ENCODE results near the gene LIMS1.

- TF ChIP-seq, protein P1, sequence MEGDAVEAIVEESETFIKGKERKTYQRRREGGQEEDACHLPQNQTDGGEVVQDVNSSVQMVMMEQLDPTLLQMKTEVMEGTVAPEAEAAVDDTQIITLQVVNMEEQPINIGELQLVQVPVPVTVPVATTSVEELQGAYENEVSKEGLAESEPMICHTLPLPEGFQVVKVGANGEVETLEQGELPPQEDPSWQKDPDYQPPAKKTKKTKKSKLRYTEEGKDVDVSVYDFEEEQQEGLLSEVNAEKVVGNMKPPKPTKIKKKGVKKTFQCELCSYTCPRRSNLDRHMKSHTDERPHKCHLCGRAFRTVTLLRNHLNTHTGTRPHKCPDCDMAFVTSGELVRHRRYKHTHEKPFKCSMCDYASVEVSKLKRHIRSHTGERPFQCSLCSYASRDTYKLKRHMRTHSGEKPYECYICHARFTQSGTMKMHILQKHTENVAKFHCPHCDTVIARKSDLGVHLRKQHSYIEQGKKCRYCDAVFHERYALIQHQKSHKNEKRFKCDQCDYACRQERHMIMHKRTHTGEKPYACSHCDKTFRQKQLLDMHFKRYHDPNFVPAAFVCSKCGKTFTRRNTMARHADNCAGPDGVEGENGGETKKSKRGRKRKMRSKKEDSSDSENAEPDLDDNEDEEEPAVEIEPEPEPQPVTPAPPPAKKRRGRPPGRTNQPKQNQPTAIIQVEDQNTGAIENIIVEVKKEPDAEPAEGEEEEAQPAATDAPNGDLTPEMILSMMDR (IDR thresholded peaks at IDR 0.05) = no peak
- TF ChIP-seq POLR2A (IDR thresholded peaks at IDR 0.05) = no peak
These were observed 55.5 kb downstream of the LIMS1 start for GRCh38 chr2:108589781-108590180.
